ENCODE measurements around the gene CLIC3.

CLIC3 gene

GRCh38 chr9:136963341-136963740 is 33.0 kb downstream of the CLIC3 start:
- DNase-seq: no peak

- DNase-seq: no peak
Measured at GRCh38 chr9:136962701-136963248, 33.6 kb downstream of the CLIC3 start.

GRCh38 chr9:136962163-136962562 is 34.2 kb downstream of the CLIC3 start:
- DNase-seq: no peak

GRCh38 chr9:136961279-136962065 is 34.9 kb downstream of the CLIC3 start:
- no peak for DNase-seq

GRCh38 chr9:136960938-136961275 is 35.5 kb downstream of the CLIC3 start:
- no peak for DNase-seq

GRCh38 chr9:136960212-136960937 is 36.0 kb downstream of the CLIC3 start:
- no peak for DNase-seq

- DNase-seq: no peak
Measured at GRCh38 chr9:136958898-136959850, 37.2 kb downstream of the CLIC3 start.

- DNase-seq: no peak
Measured at GRCh38 chr9:136958473-136958872, 37.9 kb downstream of the CLIC3 start.

GRCh38 chr9:136957901-136958300 is 38.5 kb downstream of the CLIC3 start:
- DNase-seq: no peak

- no peak for DNase-seq
Measured at GRCh38 chr9:136957461-136957860, 38.9 kb downstream of the CLIC3 start.

GRCh38 chr9:136956604-136957003 is 39.8 kb downstream of the CLIC3 start:
- DNase-seq: no peak

- DNase-seq: no peak
Measured at GRCh38 chr9:136955943-136956335, 40.4 kb downstream of the CLIC3 start.

- no peak for DNase-seq
Measured at GRCh38 chr9:136955202-136955942, 41.0 kb downstream of the CLIC3 start.

- no peak for DNase-seq
Measured at GRCh38 chr9:136954270-136955083, 41.9 kb downstream of the CLIC3 start.

GRCh38 chr9:136953771-136954269 is 42.5 kb downstream of the CLIC3 start:
- DNase-seq: no peak

- DNase-seq: no peak
Measured at GRCh38 chr9:136952876-136953770, 43.2 kb downstream of the CLIC3 start.

- DNase-seq: no peak
Measured at GRCh38 chr9:136952321-136952850, 44.0 kb downstream of the CLIC3 start.

GRCh38 chr9:136951541-136952320 is 44.6 kb downstream of the CLIC3 start, which contains the start of gene LCN12:
TSS of gene LCN12 (plus strand) at chr9:136952273. CDS start at chr9:136952328, 55 bp downstream.
- DNase-seq: no peak

Measured in effector CD4-positive, alpha-beta T cell (primary cell).